Measurements from ENCODE around the gene TMED4.

Gene TMED4

GRCh38 chr7:44608916-44609648, 27.1 kb upstream of the TMED4 start:
- in situ Hi-C loops (cut with MboI; ENCODE audit: low sequenced_read_pairs, unreplicated experiment): no loop called here
- no peak for DNase-seq (ENCODE audit: low spot score)
- TF ChIP-seq CTCF (IDR thresholded peaks at IDR 0.05; ENCODE audit: borderline replicate concordance, control extremely low read depth, extremely low read depth, insufficient read depth, missing control alignments): no peak

- in situ Hi-C loops (cut with MboI; ENCODE audit: low sequenced_read_pairs, unreplicated experiment): no loop called here
- DNase-seq (ENCODE audit: low spot score): no peak
- no peak for TF ChIP-seq CTCF (IDR thresholded peaks at IDR 0.05; ENCODE audit: borderline replicate concordance, control extremely low read depth, extremely low read depth, insufficient read depth, missing control alignments)
Observed at GRCh38 chr7:44607141-44608068, 25.4 kb upstream of the TMED4 start.

- TF ChIP-seq CTCF (IDR thresholded peaks at IDR 0.05; ENCODE audit: borderline replicate concordance, control extremely low read depth, extremely low read depth, insufficient read depth, missing control alignments): no peak
- peak; percentile 99 for DNase-seq (ENCODE audit: low spot score)
- in situ Hi-C loops (cut with MboI; ENCODE audit: low sequenced_read_pairs, unreplicated experiment): no loop called here
Observed at GRCh38 chr7:44606341-44607140, 24.5 kb upstream of the TMED4 start, which contains the start of gene OGDH. Gene OGDH (plus strand): TSS chr7:44606627. CDS start chr7:44624344, 17,717 bp downstream.

- no peak for DNase-seq (ENCODE audit: low spot score)
- no peak for TF ChIP-seq CTCF (IDR thresholded peaks at IDR 0.05; ENCODE audit: borderline replicate concordance, control extremely low read depth, extremely low read depth, insufficient read depth, missing control alignments)
- in situ Hi-C loops (cut with MboI; ENCODE audit: low sequenced_read_pairs, unreplicated experiment): no loop called here
Observed at GRCh38 chr7:44604941-44605340, 22.9 kb upstream of the TMED4 start.

- in situ Hi-C loops (cut with MboI; ENCODE audit: low sequenced_read_pairs, unreplicated experiment): no loop called here
- TF ChIP-seq CTCF (IDR thresholded peaks at IDR 0.05; ENCODE audit: borderline replicate concordance, control extremely low read depth, extremely low read depth, insufficient read depth, missing control alignments): no peak
- DNase-seq (ENCODE audit: low spot score): no peak
Observed at GRCh38 chr7:44603193-44603592, 21.2 kb upstream of the TMED4 start.

- DNase-seq (ENCODE audit: low spot score): no peak
- no peak for TF ChIP-seq CTCF (IDR thresholded peaks at IDR 0.05; ENCODE audit: borderline replicate concordance, control extremely low read depth, extremely low read depth, insufficient read depth, missing control alignments)
- in situ Hi-C loops (cut with MboI; ENCODE audit: low sequenced_read_pairs, unreplicated experiment): no loop called here
Observed at GRCh38 chr7:44602576-44602910, 20.5 kb upstream of the TMED4 start.
